ENCODE measurements around the gene BNIP2.

Gene BNIP2

GRCh38 chr15:59668556-59668955, 20.6 kb downstream of the BNIP2 start:
- TF ChIP-seq CTCF (conservative IDR thresholded peaks at IDR 0.05; ENCODE audit: low read depth) = no peak
- no peak for DNase-seq (ENCODE audit: low spot score)
- CTCF ChIA-PET = interaction anchor here (0.8 kb wide), 1 partner anchor 136 kb away, joined by 3 read pairs; no protein-coding TSS in a partner anchor
- H3K27ac ChIP-seq = no peak overlapping the region
- POLR2A ChIA-PET (ENCODE audit: low non-redundant PET) = no interaction called here

GRCh38 chr15:59662260-59662659, 26.9 kb downstream of the BNIP2 start:
- H3K27ac ChIP-seq = no peak overlapping the region
- ChIA-PET POLR2A (ENCODE audit: low non-redundant PET) (no interaction called here), CTCF (no interaction called here)
- no peak for DNase-seq (ENCODE audit: low spot score)
- no peak for TF ChIP-seq CTCF (conservative IDR thresholded peaks at IDR 0.05; ENCODE audit: low read depth)

- DNase-seq (ENCODE audit: low spot score) = no peak
- no peak overlapping the region for H3K27ac ChIP-seq
- POLR2A ChIA-PET (ENCODE audit: low non-redundant PET) = no interaction called here
- TF ChIP-seq CTCF (conservative IDR thresholded peaks at IDR 0.05; ENCODE audit: low read depth) = no peak
- CTCF ChIA-PET = no interaction called here
Observed at GRCh38 chr15:59659366-59659765, 29.8 kb downstream of the BNIP2 start.

GRCh38 chr15:59657635-59658125, 31.4 kb downstream of the BNIP2 start:
- ChIA-PET CTCF (no interaction called here), POLR2A (ENCODE audit: low non-redundant PET) (no interaction called here)
- DNase-seq (ENCODE audit: low spot score) = no peak
- no peak for TF ChIP-seq CTCF (conservative IDR thresholded peaks at IDR 0.05; ENCODE audit: low read depth)
- peak overlapping the region; percentile 79 for H3K27ac ChIP-seq

- peak within 1 kb of the TSS; percentile 79 for H3K27ac ChIP-seq
- peak; percentile 98 for DNase-seq (ENCODE audit: low spot score)
- TF ChIP-seq CTCF (conservative IDR thresholded peaks at IDR 0.05; ENCODE audit: low read depth) = no peak
- ChIA-PET CTCF (interaction anchor here (0.7 kb wide), 1 partner anchor 26 kb away, joined by 4 read pairs; no protein-coding TSS in a partner anchor), POLR2A (ENCODE audit: low non-redundant PET) (no interaction called here)
Observed at GRCh38 chr15:59656897-59657634, 32.1 kb downstream of the BNIP2 start, which contains the start of gene GTF2A2. Gene GTF2A2, minus strand, starts transcription at chr15:59657515. Its CDS starts 5,238 bp downstream, at chr15:59652277.

GRCh38 chr15:59654046-59654445, 35.1 kb downstream of the BNIP2 start:
- no peak for DNase-seq (ENCODE audit: low spot score)
- ChIA-PET CTCF (no interaction called here), POLR2A (ENCODE audit: low non-redundant PET) (no interaction called here)
- H3K27ac ChIP-seq = no peak overlapping the region
- TF ChIP-seq CTCF (conservative IDR thresholded peaks at IDR 0.05; ENCODE audit: low read depth) = no peak

Measured in RWPE1 (cell line).